HT-29 (cell line): ENCODE results near the gene CLCNKB. TPM values are rescaled to one million over a fixed set of nuclear protein-coding genes. Genes with fewer than 3 reads are reported as not detected.
A peak's percentile ranks its signal among the peaks of the same experiment; 100 is the strongest.
"Not testable (repeated sequence)": the region's sequence is repeated elsewhere in the genome, so short reads cannot be mapped to it uniquely, and the experiment has no call there.

Source experiments
- DNase-seq: peaks from one replicate; pipeline ENCODE4 v3.0.0-alpha.2; 2015; ENCODE audit warnings: low spot score
- total RNA-seq: library from RNA; depleted of rRNA; stranded (reverse); fragments of >200 nt; shearing (Covaris generic); gene quantifications from 2 replicates; pipeline ENCODE4 v1.2.3, GENCODE V29; 2014

Gene CLCNKB
- total RNA-seq, 1 experiment from 2014 or later: not detected

GRCh38 chr1:16057314-16057915 lies 13.8 kb downstream of the CLCNKB start:
- DNase-seq: not testable (repeated sequence)

- DNase-seq: not testable (repeated sequence)
Observed at GRCh38 chr1:16058394-16059120, 15.0 kb downstream of the CLCNKB start.

- DNase-seq: no peak
Observed at GRCh38 chr1:16061266-16061665, 17.7 kb downstream of the CLCNKB start.

- not testable (repeated sequence) for DNase-seq
Observed at GRCh38 chr1:16061989-16062686, 18.6 kb downstream of the CLCNKB start.

GRCh38 chr1:16062687-16063075 lies 19.1 kb downstream of the CLCNKB start:
- DNase-seq: not testable (repeated sequence)

GRCh38 chr1:16063226-16063829 lies 19.7 kb downstream of the CLCNKB start:
- DNase-seq: no peak

GRCh38 chr1:16063921-16064320 lies 20.3 kb downstream of the CLCNKB start:
- no peak for DNase-seq

- DNase-seq: no peak
Observed at GRCh38 chr1:16064536-16065268, 21.1 kb downstream of the CLCNKB start.

GRCh38 chr1:16065269-16065576 lies 21.6 kb downstream of the CLCNKB start:
- no peak for DNase-seq

- no peak for DNase-seq
Observed at GRCh38 chr1:16066245-16066644, 22.7 kb downstream of the CLCNKB start.

GRCh38 chr1:16067127-16067768 lies 23.7 kb downstream of the CLCNKB start:
- DNase-seq: peak; percentile 84

- DNase-seq: no peak
Observed at GRCh38 chr1:16067933-16068332, 24.4 kb downstream of the CLCNKB start.

GRCh38 chr1:16068356-16069270 lies 25.0 kb downstream of the CLCNKB start:
- DNase-seq: no peak

- no peak for DNase-seq
Observed at GRCh38 chr1:16070640-16071355, 27.2 kb downstream of the CLCNKB start.

- no peak for DNase-seq
Observed at GRCh38 chr1:16071614-16072013, 28.0 kb downstream of the CLCNKB start.

GRCh38 chr1:16072095-16072494 lies 28.5 kb downstream of the CLCNKB start:
- no peak for DNase-seq

- DNase-seq: no peak
Observed at GRCh38 chr1:16072616-16073484, 29.3 kb downstream of the CLCNKB start.

GRCh38 chr1:16073490-16074119 lies 30.0 kb downstream of the CLCNKB start, which contains the start of gene FAM131C:
TSS of gene FAM131C (minus strand) at chr1:16073651. CDS start at chr1:16073442, 209 bp downstream.
- peak; percentile 31 for DNase-seq
